ENCODE data around the gene RBBP4.

Gene RBBP4

DNA sequence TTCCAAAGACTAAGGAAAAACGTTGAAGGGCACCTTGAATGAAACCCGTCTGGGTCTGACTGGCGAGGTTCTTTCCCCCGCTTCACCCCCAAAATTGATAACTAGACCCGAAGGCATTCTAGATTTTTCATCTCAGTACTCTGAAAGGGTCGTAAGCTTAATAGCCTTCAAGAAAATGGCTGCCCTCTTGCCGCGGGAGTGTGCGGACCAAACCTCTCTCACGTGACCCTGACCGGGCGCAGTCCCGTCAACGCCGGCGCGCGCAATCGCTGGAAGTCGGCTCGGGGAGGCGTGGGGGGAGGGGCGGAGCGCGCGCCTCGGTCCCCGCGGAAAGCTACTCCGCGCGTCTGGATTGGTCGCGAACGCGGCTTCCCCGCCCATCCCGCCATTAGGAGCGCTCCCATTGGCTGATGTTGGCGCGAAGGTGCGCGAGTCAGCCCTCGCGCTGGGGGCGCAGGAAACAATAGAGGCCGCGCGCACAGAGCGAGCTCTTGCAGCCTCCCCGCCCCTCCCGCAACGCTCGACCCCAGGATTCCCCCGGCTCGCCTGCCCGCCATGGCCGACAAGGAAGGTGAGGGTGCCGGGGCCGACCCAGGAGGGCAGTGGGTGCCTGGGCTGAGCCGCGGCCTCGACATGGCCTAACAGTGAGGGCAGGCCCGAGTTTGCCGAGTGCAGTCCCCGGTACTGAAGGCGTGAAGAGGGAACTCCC lies at the start of gene RBBP4:
TSS of gene RBBP4 (plus strand) at position 457 of the 709 bp plus-strand sequence. CDS start at position 556, 99 bp downstream.
- TF ChIP-seq, protein P1, sequence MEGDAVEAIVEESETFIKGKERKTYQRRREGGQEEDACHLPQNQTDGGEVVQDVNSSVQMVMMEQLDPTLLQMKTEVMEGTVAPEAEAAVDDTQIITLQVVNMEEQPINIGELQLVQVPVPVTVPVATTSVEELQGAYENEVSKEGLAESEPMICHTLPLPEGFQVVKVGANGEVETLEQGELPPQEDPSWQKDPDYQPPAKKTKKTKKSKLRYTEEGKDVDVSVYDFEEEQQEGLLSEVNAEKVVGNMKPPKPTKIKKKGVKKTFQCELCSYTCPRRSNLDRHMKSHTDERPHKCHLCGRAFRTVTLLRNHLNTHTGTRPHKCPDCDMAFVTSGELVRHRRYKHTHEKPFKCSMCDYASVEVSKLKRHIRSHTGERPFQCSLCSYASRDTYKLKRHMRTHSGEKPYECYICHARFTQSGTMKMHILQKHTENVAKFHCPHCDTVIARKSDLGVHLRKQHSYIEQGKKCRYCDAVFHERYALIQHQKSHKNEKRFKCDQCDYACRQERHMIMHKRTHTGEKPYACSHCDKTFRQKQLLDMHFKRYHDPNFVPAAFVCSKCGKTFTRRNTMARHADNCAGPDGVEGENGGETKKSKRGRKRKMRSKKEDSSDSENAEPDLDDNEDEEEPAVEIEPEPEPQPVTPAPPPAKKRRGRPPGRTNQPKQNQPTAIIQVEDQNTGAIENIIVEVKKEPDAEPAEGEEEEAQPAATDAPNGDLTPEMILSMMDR (IDR thresholded peaks at IDR 0.05; ENCODE audit: control insufficient read depth, extremely low read depth, insufficient read depth): no peak
- peak; percentile 91 for DNase-seq (ENCODE audit: low read depth)
- peak within 1 kb of the TSS; percentile 88 for H3K4me3 ChIP-seq (ENCODE audit: low read depth, low read length)

DNA sequence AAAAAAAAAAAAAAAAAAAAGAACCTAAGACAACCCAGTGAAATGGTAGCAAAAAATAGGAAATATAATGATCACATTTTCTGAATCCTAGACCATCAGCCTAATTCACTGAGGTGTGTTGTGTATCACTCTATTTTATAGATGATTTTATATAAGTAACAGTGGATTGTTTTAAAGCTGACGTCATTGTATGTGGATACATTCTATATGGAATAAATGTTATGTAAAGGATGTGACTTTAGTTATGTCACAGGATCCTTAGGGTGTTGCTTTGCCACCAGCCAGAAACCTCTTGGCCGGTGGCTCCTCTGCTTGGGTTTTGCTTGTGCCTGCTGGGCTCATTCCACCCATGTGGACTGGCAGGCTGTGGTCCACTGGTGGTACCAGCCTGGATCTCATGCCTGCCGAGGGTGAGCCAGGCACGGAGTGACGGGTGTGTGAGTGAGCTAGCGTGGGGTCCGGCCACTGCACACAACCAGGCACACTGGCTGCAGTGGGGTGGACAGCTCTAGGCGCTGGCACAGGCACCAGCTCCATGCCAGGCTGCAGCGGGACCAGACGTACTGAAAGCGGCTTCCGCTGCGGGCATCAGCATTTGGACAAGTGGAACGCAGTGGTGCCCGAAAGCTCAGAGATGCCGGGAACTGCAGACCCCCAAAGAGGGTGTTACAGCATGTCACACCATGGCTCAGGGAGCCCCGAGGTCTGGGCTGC lies 45.1 kb upstream of the RBBP4 start:
- no peak overlapping the region for H3K4me3 ChIP-seq (ENCODE audit: low read depth, low read length)
- TF ChIP-seq, protein P1 (IDR thresholded peaks at IDR 0.05; ENCODE audit: control insufficient read depth, extremely low read depth, insufficient read depth): no peak

DNA sequence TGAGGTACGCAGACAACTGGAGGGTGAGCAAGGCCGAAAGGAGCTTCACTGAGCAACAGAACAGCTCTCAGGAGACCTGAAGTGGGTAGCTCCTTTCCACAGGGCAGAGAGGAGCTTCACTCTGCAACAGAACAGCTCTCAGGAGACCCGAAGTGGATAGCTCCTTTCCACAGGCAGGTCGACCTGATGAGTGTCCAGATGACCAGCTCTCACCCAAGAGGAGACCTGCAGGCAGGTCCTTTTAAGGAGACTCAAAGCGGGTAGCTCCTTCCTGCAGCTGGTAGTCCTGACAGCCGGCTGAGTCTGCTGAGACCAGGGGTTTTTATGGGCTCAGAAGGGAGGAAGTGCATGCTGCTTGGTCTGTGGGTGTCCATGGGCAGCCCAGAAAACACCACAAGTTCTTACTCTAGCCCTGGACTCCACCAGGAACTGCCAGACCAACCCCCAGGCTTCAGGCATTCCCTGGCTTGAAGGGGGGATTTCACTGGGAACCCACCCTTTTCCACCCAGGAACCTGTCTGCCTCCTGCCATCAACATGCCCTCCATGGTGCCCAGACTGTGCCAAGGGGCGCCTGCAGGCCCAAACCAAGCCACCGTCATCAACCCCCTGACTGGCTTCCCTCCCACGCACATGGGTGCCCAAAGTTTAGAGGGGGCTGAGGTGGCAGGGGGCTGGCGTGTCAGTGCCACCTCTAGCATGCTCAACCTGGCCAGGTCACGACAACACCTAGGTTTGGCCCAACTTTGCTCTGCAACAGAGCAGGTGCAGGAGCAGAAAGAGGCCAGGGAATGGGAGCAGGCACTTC lies 44.2 kb upstream of the RBBP4 start:
- no peak overlapping the region for H3K4me3 ChIP-seq (ENCODE audit: low read depth, low read length)
- TF ChIP-seq, protein P1 (IDR thresholded peaks at IDR 0.05; ENCODE audit: control insufficient read depth, extremely low read depth, insufficient read depth): no peak
- no peak for DNase-seq (ENCODE audit: low read depth)

More for the DNA sequence above, 45.1 kb upstream of the RBBP4 start:
- DNase-seq (ENCODE audit: low read depth): no peak

DNA sequence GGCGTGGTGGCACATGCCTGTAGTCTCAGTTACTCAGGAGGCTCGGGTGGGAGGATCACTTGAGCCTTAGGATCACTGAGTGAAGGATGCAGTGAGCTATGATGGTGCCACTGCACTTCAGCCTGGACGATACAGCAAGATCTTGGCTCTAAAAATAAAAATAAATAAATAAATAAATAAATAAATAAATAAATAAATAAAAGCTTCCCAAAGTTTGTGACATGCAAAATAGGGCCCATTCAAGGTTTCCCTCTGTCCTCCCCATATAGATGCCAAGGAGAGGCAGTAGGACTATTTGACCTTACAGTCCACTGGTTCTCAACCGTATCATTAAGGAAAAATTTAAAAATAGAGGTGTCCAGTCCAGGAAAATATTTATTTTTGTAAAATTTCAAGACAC lies 41.8 kb upstream of the RBBP4 start:
- TF ChIP-seq, protein P1 (IDR thresholded peaks at IDR 0.05; ENCODE audit: control insufficient read depth, extremely low read depth, insufficient read depth): no peak
- DNase-seq (ENCODE audit: low read depth): no peak
- no peak overlapping the region for H3K4me3 ChIP-seq (ENCODE audit: low read depth, low read length)

DNA sequence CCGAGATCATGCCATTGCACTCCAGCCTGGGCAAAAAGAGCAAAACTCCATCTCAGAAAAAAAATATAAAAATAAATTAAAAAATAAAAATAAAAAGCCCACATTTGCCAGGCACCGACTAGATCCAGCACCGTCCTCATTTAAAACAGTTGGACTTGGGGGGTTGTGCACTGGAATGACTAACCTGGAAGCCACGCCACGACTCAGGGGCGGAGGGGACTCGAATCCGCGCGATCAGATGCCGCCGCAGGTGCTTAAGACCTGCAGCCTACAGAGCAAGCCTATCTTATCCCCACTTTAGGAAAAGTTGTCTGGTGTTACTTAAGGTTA lies 39.2 kb upstream of the RBBP4 start:
- H3K4me3 ChIP-seq (ENCODE audit: low read depth, low read length): peak overlapping the region; percentile 50
- no peak for DNase-seq (ENCODE audit: low read depth)
- TF ChIP-seq, protein P1 (IDR thresholded peaks at IDR 0.05; ENCODE audit: control insufficient read depth, extremely low read depth, insufficient read depth): no peak

DNA sequence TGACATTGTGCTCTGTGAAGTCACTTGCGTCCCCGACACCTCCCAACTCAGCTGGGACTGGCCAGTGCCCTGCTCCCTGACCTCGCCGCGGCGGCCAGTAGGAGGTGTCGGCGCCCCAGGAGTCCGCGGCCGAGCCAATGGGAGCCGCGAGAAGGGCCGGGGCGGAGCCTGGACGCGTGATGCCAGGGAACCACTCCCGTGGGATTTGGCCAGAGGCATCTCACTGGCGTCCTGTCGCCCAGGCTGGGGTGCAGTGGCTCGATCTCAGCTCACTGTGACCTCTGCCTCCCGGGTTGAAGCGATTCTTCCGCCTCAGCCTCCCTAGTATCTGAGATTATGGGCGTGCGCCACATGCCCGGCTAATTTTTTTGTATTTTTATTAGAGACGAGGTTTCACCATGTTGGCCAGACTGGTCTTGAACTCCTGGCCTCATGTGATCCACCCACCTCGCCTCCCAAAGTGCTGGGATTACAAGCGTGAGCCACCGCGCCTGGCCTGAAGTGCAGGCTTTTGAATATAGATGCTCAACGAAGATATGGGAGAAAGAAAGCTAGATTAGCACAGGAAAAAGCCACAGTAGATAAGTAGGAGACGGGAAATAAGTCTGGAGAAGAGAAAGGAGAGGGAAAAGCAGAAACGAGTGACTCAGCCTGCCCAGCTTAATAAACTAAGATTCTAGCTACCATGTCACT lies 38.7 kb upstream of the RBBP4 start:
- H3K4me3 ChIP-seq (ENCODE audit: low read depth, low read length): peak overlapping the region; percentile 50
- DNase-seq (ENCODE audit: low read depth): peak; percentile 47
- TF ChIP-seq, protein P1 (IDR thresholded peaks at IDR 0.05; ENCODE audit: control insufficient read depth, extremely low read depth, insufficient read depth): no peak
